ENCODE measurements around the gene CIB1. TPM values are rescaled to one million over a fixed set of nuclear protein-coding genes. Genes with fewer than 3 reads are reported as not detected.

Gene CIB1
- total and polyA plus RNA-seq, 10 of the 15 experiments (the other 5 are each of a cell fraction or from before 2014, with no cell fraction given) = 10.8 to 155 (median 81.9) TPM

DNA sequence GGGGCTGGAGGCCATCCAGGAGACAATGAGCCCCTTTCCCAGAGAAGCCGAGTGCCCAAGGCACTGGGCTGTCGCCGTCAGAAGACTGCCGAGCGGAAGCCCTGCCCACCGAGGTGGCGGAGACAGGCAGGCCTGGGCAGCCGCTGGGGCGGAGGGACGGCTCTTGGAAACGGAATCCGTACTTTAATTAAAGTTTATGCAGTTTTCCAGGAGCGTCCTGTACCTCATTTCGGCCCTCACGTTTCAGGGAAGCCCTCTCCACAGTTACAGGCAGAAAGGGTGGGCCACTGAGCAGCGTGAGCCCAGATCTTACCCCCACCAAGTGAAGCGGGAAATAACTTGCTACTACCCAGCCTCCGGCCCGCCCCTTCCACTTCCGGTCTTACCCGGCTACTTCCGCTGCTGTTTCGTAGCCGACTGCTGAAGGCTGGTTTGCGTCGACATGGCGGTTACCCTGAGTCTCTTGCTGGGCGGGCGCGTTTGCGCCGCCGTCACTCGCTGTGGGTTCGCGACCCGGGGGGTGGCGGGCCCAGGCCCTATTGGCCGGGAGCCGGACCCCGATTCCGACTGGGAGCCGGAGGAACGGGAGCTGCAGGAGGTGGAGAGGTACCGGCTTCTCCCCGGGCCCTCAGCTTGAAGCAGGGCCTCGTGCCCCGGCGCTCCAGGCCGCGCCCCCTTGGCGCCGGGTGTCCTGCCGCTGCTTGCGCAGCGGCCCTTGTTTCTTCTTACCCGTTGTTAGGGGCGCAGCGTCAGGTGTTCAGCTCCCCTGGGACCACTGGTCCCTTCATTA lies 31.7 kb upstream of the CIB1 start, which contains the start of gene NGRN (continued):
- no peak for TF ChIP-seq JUNB (IDR thresholded peaks at IDR 0.05)
- TF ChIP-seq HDAC2 (IDR thresholded peaks at IDR 0.05) = no peak
- peak; percentile 43 for TF ChIP-seq HCFC1 (IDR thresholded peaks at IDR 0.05; ENCODE audit: low read length)
- TF ChIP-seq KDM1A (IDR thresholded peaks at IDR 0.05; ENCODE audit: borderline replicate concordance) = no peak
- TF ChIP-seq TARDBP (IDR thresholded peaks at IDR 0.05; ENCODE audit: borderline replicate concordance) = no peak
- peak; percentile 83; the same call in 1 of the 2 replicates for TF ChIP-seq POLR2AphosphoS2 (IDR thresholded peaks at IDR 0.05; ENCODE audit: low read depth, low read length)
- TF ChIP-seq ZSCAN29 (IDR thresholded peaks at IDR 0.05) = no peak
- TF ChIP-seq BACH1 (IDR thresholded peaks at IDR 0.05; ENCODE audit: borderline replicate concordance) = 0 out of 2 replicates have a peak, but pooled peaks have one; percentile 12
- no peak for TF ChIP-seq FOXM1 (IDR thresholded peaks at IDR 0.05; ENCODE audit: low read depth, low read length)
- TF ChIP-seq FOS (IDR thresholded peaks at IDR 0.05; ENCODE audit: borderline replicate concordance, extremely low read depth, insufficient read length) = no peak
- no peak for TF ChIP-seq RAD21 (IDR thresholded peaks at IDR 0.05; ENCODE audit: insufficient read depth, low read depth, low read length)
- no peak for TF ChIP-seq BCL11A (IDR thresholded peaks at IDR 0.05; ENCODE audit: low read depth, low read length)
- peak; percentile 75 for TF ChIP-seq IKZF1 (conservative IDR thresholded peaks at IDR 0.05)
- TF ChIP-seq, protein P1, sequence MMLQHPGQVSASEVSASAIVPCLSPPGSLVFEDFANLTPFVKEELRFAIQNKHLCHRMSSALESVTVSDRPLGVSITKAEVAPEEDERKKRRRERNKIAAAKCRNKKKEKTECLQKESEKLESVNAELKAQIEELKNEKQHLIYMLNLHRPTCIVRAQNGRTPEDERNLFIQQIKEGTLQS (IDR thresholded peaks at IDR 0.05; ENCODE audit: borderline replicate concordance, extremely low read depth, low read depth, low read length) = no peak
- no peak for TF ChIP-seq RELA (IDR thresholded peaks at IDR 0.05; ENCODE audit: borderline replicate concordance, partially characterized antibody)
- TF ChIP-seq, protein P2, sequence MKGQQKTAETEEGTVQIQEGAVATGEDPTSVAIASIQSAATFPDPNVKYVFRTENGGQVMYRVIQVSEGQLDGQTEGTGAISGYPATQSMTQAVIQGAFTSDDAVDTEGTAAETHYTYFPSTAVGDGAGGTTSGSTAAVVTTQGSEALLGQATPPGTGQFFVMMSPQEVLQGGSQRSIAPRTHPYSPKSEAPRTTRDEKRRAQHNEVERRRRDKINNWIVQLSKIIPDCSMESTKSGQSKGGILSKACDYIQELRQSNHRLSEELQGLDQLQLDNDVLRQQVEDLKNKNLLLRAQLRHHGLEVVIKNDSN (IDR thresholded peaks at IDR 0.05; ENCODE audit: borderline replicate concordance, extremely low read length, insufficient read depth, low read depth, low read length) = no peak
- TF ChIP-seq, protein P3, sequence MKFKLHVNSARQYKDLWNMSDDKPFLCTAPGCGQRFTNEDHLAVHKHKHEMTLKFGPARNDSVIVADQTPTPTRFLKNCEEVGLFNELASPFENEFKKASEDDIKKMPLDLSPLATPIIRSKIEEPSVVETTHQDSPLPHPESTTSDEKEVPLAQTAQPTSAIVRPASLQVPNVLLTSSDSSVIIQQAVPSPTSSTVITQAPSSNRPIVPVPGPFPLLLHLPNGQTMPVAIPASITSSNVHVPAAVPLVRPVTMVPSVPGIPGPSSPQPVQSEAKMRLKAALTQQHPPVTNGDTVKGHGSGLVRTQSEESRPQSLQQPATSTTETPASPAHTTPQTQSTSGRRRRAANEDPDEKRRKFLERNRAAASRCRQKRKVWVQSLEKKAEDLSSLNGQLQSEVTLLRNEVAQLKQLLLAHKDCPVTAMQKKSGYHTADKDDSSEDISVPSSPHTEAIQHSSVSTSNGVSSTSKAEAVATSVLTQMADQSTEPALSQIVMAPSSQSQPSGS (IDR thresholded peaks at IDR 0.05; ENCODE audit: low read length) = no peak
- TF ChIP-seq MEF2B (IDR thresholded peaks at IDR 0.05; ENCODE audit: partially characterized antibody, poor library complexity, severe bottlenecking) = peak; percentile 89
- no peak for TF ChIP-seq KLF5 (IDR thresholded peaks at IDR 0.05; ENCODE audit: partially characterized antibody)
- TF ChIP-seq, protein P4, sequence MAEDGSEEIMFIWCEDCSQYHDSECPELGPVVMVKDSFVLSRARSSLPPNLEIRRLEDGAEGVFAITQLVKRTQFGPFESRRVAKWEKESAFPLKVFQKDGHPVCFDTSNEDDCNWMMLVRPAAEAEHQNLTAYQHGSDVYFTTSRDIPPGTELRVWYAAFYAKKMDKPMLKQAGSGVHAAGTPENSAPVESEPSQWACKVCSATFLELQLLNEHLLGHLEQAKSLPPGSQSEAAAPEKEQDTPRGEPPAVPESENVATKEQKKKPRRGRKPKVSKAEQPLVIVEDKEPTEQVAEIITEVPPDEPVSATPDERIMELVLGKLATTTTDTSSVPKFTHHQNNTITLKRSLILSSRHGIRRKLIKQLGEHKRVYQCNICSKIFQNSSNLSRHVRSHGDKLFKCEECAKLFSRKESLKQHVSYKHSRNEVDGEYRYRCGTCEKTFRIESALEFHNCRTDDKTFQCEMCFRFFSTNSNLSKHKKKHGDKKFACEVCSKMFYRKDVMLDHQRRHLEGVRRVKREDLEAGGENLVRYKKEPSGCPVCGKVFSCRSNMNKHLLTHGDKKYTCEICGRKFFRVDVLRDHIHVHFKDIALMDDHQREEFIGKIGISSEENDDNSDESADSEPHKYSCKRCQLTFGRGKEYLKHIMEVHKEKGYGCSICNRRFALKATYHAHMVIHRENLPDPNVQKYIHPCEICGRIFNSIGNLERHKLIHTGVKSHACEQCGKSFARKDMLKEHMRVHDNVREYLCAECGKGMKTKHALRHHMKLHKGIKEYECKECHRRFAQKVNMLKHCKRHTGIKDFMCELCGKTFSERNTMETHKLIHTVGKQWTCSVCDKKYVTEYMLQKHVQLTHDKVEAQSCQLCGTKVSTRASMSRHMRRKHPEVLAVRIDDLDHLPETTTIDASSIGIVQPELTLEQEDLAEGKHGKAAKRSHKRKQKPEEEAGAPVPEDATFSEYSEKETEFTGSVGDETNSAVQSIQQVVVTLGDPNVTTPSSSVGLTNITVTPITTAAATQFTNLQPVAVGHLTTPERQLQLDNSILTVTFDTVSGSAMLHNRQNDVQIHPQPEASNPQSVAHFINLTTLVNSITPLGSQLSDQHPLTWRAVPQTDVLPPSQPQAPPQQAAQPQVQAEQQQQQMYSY (CRISPR knock-in tag; IDR thresholded peaks at IDR 0.05) = no peak
- TF ChIP-seq ZNF217 (IDR thresholded peaks at IDR 0.05) = no peak
- TF ChIP-seq YY1 (IDR thresholded peaks at IDR 0.05; ENCODE audit: low read depth, low read length) = peak; percentile 92
- peak; percentile 99 for TF ChIP-seq POLR2AphosphoS5 (IDR thresholded peaks at IDR 0.05; ENCODE audit: low read length)
- TF ChIP-seq, protein P5, sequence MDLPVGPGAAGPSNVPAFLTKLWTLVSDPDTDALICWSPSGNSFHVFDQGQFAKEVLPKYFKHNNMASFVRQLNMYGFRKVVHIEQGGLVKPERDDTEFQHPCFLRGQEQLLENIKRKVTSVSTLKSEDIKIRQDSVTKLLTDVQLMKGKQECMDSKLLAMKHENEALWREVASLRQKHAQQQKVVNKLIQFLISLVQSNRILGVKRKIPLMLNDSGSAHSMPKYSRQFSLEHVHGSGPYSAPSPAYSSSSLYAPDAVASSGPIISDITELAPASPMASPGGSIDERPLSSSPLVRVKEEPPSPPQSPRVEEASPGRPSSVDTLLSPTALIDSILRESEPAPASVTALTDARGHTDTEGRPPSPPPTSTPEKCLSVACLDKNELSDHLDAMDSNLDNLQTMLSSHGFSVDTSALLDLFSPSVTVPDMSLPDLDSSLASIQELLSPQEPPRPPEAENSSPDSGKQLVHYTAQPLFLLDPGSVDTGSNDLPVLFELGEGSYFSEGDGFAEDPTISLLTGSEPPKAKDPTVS (IDR thresholded peaks at IDR 0.05; ENCODE audit: low read depth, low read length) = no peak
